Measurements from ENCODE around the gene PPM1F. TPM values are rescaled to one million over a fixed set of nuclear protein-coding genes. Genes with fewer than 3 reads are reported as not detected.
"Not testable (repeated sequence)": the region's sequence is repeated elsewhere in the genome, so short reads cannot be mapped to it uniquely, and the experiment has no call there.

The PPM1F gene
- total and polyA plus RNA-seq, 4 donors, result 1.8 to 15.5 (median 8.9) TPM

GRCh38 chr22:21881841-21882753 lies 70.6 kb downstream of the PPM1F start:
- WGBS, result 91% methylated on average over 10 of the region's 10 CpGs
- Histone ChIP-seq H3K9ac (ENCODE audit: low read depth in 1 of 2, low read length in 2 of 2) (no peak overlapping the region), H3K9me3 (ENCODE audit: control insufficient read depth in 4 of 4, low read length in 3 of 4) (no peaks in the 10 kb centered on the region), H3K4me3 (ENCODE audit: low read depth in 1 of 3, low read length in 3 of 3) (no peak overlapping the region), H3K27ac (ENCODE audit: low read depth in 1 of 2, low read length in 2 of 2) (no peak overlapping the region), H3K36me3 (ENCODE audit: control insufficient read depth in 4 of 4, insufficient read depth in 3 of 4, low read depth in 1 of 4, low read length in 3 of 4) (no peaks in the 10 kb centered on the region), H3K4me1 (ENCODE audit: control insufficient read depth in 4 of 4, insufficient read depth in 4 of 4, low read length in 3 of 4) (no peaks in the 10 kb centered on the region), H3K27me3 (ENCODE audit: control insufficient read depth in 4 of 4, insufficient read depth in 4 of 4, low read length in 3 of 4) (no peaks in the 10 kb centered on the region)
- DNase-seq (ENCODE audit: low spot score), result no peak
- TF ChIP-seq FOXA2 (IDR thresholded peaks at IDR 0.05) (no peak), MAX (IDR thresholded peaks at IDR 0.05) (no peak), ZBTB33 (IDR thresholded peaks at IDR 0.05) (no peak), HNF4A (conservative IDR thresholded peaks at IDR 0.05) (no peak), NR2F2 (IDR thresholded peaks at IDR 0.05) (no peak), ATF3 (IDR thresholded peaks at IDR 0.05) (no peak)
- TF ChIP-seq, protein P1, sequence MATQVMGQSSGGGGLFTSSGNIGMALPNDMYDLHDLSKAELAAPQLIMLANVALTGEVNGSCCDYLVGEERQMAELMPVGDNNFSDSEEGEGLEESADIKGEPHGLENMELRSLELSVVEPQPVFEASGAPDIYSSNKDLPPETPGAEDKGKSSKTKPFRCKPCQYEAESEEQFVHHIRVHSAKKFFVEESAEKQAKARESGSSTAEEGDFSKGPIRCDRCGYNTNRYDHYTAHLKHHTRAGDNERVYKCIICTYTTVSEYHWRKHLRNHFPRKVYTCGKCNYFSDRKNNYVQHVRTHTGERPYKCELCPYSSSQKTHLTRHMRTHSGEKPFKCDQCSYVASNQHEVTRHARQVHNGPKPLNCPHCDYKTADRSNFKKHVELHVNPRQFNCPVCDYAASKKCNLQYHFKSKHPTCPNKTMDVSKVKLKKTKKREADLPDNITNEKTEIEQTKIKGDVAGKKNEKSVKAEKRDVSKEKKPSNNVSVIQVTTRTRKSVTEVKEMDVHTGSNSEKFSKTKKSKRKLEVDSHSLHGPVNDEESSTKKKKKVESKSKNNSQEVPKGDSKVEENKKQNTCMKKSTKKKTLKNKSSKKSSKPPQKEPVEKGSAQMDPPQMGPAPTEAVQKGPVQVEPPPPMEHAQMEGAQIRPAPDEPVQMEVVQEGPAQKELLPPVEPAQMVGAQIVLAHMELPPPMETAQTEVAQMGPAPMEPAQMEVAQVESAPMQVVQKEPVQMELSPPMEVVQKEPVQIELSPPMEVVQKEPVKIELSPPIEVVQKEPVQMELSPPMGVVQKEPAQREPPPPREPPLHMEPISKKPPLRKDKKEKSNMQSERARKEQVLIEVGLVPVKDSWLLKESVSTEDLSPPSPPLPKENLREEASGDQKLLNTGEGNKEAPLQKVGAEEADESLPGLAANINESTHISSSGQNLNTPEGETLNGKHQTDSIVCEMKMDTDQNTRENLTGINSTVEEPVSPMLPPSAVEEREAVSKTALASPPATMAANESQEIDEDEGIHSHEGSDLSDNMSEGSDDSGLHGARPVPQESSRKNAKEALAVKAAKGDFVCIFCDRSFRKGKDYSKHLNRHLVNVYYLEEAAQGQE (IDR thresholded peaks at IDR 0.05), result no peak

- Histone ChIP-seq H3K9ac (ENCODE audit: low read depth in 1 of 2, low read length in 2 of 2) (no peak overlapping the region), H3K27me3 (ENCODE audit: control insufficient read depth in 4 of 4, insufficient read depth in 4 of 4, low read length in 3 of 4) (no peaks in the 10 kb centered on the region), H3K9me3 (ENCODE audit: control insufficient read depth in 4 of 4, low read length in 3 of 4) (no peaks in the 10 kb centered on the region), H3K4me3 (ENCODE audit: low read depth in 1 of 3, low read length in 3 of 3) (no peak overlapping the region), H3K36me3 (ENCODE audit: control insufficient read depth in 4 of 4, insufficient read depth in 3 of 4, low read depth in 1 of 4, low read length in 3 of 4) (no peaks in the 10 kb centered on the region), H3K4me1 (ENCODE audit: control insufficient read depth in 4 of 4, insufficient read depth in 4 of 4, low read length in 3 of 4) (no peaks in the 10 kb centered on the region), H3K27ac (ENCODE audit: low read depth in 1 of 2, low read length in 2 of 2) (no peak overlapping the region)
- DNase-seq (ENCODE audit: low spot score), result no peak
- TF ChIP-seq RXRA (IDR thresholded peaks at IDR 0.05) (no peak), ATF3 (IDR thresholded peaks at IDR 0.05) (no peak), RAD21 (IDR thresholded peaks at IDR 0.05) (no peak)
- WGBS, result 73% methylated on average over 4 of the region's 4 CpGs
Measured at GRCh38 chr22:21876486-21877176, 76.0 kb downstream of the PPM1F start.

DNA sequence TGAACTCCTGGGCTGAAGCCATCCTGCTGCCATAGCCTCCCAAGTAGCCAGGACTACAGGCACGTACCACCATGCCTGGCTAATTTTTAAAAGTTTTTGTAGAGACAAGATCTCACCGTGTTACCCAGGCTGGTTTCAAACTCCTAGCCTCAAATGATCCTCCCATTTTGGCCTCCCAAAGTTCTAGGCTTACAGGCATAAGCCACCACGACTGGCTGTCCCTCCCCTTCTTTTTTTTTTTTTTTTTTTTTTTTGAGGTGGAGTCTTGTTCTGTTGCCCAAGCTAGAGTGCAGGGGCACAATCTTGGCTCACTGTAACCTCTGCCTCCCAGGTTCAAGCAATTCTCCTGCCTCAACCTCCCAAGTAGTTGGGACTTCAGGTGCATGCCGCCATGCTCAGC lies 77.7 kb downstream of the PPM1F start:
- H3K27me3 ChIP-seq (ENCODE audit: control insufficient read depth in 4 of 4, insufficient read depth in 4 of 4, low read length in 3 of 4); H3K9me3 ChIP-seq (ENCODE audit: control insufficient read depth in 4 of 4, low read length in 3 of 4); H3K9ac ChIP-seq (ENCODE audit: low read depth in 1 of 2, low read length in 2 of 2); DNase-seq (ENCODE audit: low spot score); H3K36me3 ChIP-seq (ENCODE audit: control insufficient read depth in 4 of 4, insufficient read depth in 3 of 4, low read depth in 1 of 4, low read length in 3 of 4); H3K4me3 ChIP-seq (ENCODE audit: low read depth in 1 of 3, low read length in 3 of 3); H3K27ac ChIP-seq (ENCODE audit: low read depth in 1 of 2, low read length in 2 of 2); H3K4me1 ChIP-seq (ENCODE audit: control insufficient read depth in 4 of 4, insufficient read depth in 4 of 4, low read length in 3 of 4): not testable (repeated sequence)
- WGBS, result 89% methylated on average over 4 of the region's 4 CpGs

Measured in liver (tissue), 9 donors.